ENCODE measurements around the gene ZNF710. TPM values are rescaled to one million over a fixed set of nuclear protein-coding genes. Genes with fewer than 3 reads are reported as not detected.

Gene ZNF710
- total RNA-seq, 2 experiments from 2014 or later = 19.4 to 20.7 TPM

DNA sequence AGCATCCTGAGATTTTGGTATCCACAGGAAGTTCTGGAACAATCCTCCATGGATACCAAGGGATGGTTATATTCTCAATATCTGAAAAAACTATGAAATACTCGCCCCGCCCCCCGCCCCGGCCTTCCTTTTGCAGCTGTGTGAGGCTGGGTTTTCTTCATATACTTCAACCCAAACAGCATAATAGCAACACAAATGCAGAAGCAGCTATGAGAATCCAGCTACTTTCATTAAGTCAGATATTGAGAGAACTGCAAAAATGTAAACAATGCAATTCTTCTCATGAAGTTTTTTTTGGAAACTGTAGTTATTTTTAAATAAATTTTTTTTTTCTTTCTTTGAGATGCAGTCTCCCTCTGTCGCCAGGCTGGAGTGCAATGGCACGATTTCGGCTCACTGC lies 112.0 kb downstream of the ZNF710 start:
- no peak overlapping the region for H3K27ac Mint-ChIP-seq
- no peaks in the 10 kb centered on the region for H3K4me1 Mint-ChIP-seq
- H3K9me3 Mint-ChIP-seq = peaks cover 19% of the 10 kb centered on the region
- CTCF ChIA-PET = interaction anchor here (0.7 to 1.3 kb wide), 2 partner anchors 9 to 14 kb away, joined by 3 read pairs; no protein-coding TSS in a partner anchor
- no peak for DNase-seq
- H3K4me3 Mint-ChIP-seq = no peak overlapping the region
- peaks cover 10% of the 10 kb centered on the region for H3K27me3 Mint-ChIP-seq
- POLR2A ChIA-PET = interaction anchor here (0.9 kb wide), 1 partner anchor 10 kb away, joined by 4 read pairs; the partner anchor contains the start of gene IDH2
- H3K36me3 Mint-ChIP-seq (ENCODE audit: low read depth) = peaks cover 5% of the 10 kb centered on the region

DNA sequence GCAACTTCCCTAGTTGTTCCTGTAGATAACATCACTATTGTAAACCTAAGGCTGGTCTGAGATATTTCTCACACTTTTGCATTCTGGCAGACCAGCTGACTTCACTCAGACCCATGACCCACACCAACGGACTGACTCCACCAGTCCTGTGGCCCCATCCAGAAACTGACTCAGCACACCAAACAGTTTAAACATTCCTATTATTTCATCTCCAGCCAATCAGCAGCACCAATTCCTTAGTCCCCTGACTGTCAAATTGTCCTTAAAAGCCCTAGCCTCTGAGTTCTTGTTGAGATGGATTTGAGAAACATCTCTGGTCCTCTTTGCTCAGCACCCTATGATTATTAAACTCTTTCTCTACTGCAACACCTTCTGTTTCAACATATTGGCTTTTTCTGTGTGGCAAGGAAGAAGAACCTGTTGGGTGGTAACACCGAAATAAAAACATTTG lies 113.4 kb downstream of the ZNF710 start:
- Mint-ChIP-seq H3K36me3 (ENCODE audit: low read depth) (peaks cover 5% of the 10 kb centered on the region), H3K4me3 (no peak overlapping the region), H3K9me3 (peaks cover 19% of the 10 kb centered on the region), H3K4me1 (no peaks in the 10 kb centered on the region), H3K27ac (no peak overlapping the region), H3K27me3 (peaks cover 16% of the 10 kb centered on the region)
- ChIA-PET POLR2A (no interaction called here), CTCF (interaction anchor here (1.3 kb wide), 1 partner anchor 15 kb away, joined by 3 read pairs; no protein-coding TSS in a partner anchor)
- no peak for DNase-seq

DNA sequence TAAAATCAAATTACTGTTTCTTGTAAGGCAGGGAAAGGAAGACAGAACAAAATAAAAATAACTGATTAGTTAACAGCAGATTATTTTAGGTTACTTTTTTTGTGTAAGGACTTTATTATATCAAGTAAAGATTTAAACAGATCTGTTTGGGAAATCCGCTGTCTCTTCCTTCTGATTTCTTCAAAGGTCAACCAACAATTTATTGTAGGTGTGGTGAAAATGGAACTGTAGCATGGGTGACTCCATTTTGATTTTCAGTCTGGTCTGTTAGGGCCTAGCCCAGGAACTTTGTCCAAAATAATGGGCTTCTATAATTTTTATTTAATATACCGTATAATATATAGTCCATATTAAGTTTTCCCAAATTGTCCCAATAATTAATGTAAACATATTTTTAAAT lies 114.7 kb downstream of the ZNF710 start:
- peaks cover 17% of the 10 kb centered on the region for H3K27me3 Mint-ChIP-seq
- ChIA-PET CTCF (interaction anchor here (1.2 kb wide), 1 partner anchor 45 kb away, joined by 4 read pairs; no protein-coding TSS in a partner anchor), POLR2A (interaction anchor here (1.1 kb wide), 1 partner anchor 27 kb away, joined by 3 read pairs; no protein-coding TSS in a partner anchor)
- H3K9me3 Mint-ChIP-seq = peaks cover 19% of the 10 kb centered on the region
- H3K4me1 Mint-ChIP-seq = no peaks in the 10 kb centered on the region
- H3K36me3 Mint-ChIP-seq (ENCODE audit: low read depth) = peaks cover 5% of the 10 kb centered on the region
- DNase-seq = no peak
- no peak overlapping the region for H3K27ac Mint-ChIP-seq
- no peak overlapping the region for H3K4me3 Mint-ChIP-seq

DNA sequence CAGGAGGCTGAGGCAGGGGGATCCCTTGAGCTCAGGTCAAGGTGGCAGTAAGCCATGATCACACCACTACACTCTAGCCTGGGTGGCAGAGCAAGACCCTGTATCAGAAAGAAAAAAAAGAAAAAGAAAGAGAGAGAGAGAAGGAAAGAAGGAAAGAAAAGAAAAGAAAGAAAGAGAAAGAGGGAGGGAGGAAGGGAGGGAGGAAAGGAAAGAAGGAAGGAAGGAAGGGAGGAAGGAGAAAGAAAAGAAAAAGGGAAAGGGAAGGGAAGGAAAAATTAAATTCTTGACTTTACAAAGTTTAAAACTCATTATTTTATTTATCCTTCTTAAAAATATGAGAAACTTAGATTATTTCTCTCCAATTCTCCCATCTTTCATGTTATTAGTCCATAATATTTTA lies 118.2 kb downstream of the ZNF710 start:
- POLR2A ChIA-PET = no interaction called here

DNA sequence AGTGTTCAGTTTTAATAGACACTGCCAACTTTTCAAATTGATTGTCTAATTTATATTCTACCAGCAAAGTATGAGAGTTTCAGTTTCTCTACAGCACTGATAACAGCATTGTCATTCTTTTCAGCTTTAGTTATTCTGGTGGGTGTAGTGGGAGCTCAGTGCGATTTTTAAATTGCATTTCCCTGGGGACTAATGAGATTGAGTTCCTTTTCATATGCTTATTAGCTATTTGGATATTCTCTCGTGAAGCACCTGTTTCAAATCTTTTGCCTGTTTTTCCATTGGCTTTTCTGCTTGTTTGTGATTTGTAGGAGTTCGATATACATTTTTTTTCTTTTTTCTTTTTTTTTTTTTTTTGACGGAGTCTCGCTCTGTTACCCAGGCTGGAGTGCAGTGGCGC lies 120.0 kb downstream of the ZNF710 start:
- H3K27me3 Mint-ChIP-seq = peaks cover 12% of the 10 kb centered on the region
- peaks cover 5% of the 10 kb centered on the region for H3K9me3 Mint-ChIP-seq
- no peak overlapping the region for H3K4me3 Mint-ChIP-seq
- no peaks in the 10 kb centered on the region for H3K36me3 Mint-ChIP-seq (ENCODE audit: low read depth)
- CTCF ChIA-PET = interaction anchor here (0.7 kb wide), 2 partner anchors 18 to 106 kb away, joined by 3 read pairs; no protein-coding TSS in a partner anchor
- POLR2A ChIA-PET = no interaction called here
- no peak overlapping the region for H3K27ac Mint-ChIP-seq
- peaks cover 9% of the 10 kb centered on the region for H3K4me1 Mint-ChIP-seq
- DNase-seq = no peak

More for the DNA sequence above, 118.2 kb downstream of the ZNF710 start:
- no peak for DNase-seq
- H3K4me3 Mint-ChIP-seq = no peak overlapping the region
- peaks cover 16% of the 10 kb centered on the region for H3K27me3 Mint-ChIP-seq
- H3K4me1 Mint-ChIP-seq = no peaks in the 10 kb centered on the region
- peaks cover 13% of the 10 kb centered on the region for H3K9me3 Mint-ChIP-seq
- no peak overlapping the region for H3K27ac Mint-ChIP-seq
- CTCF ChIA-PET = interaction anchor here (1.7 kb wide), 1 partner anchor 24 kb away, joined by 3 read pairs; no protein-coding TSS in a partner anchor
- H3K36me3 Mint-ChIP-seq (ENCODE audit: low read depth) = peaks cover 3% of the 10 kb centered on the region

DNA sequence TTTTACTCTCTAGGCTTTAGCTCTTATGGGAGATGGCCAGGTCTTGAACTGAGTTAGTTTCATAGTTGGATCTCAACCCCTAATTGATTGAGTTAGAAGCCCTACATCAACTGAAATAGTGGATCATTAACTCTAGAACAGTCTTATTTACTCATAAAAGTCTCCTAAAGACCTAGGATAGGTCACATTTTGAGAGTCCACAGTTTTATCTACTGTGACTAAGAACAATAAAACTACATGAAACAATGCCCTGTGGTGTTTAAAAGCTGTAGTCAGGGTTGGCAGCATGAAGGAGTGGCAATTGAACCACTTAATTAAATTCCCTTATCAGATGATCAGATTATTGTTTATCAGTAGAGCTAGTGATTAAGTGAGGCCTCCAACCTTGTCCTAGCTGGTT lies 123.4 kb downstream of the ZNF710 start:
- Mint-ChIP-seq H3K9me3 (no peaks in the 10 kb centered on the region), H3K27ac (no peak overlapping the region), H3K4me1 (peaks cover 10% of the 10 kb centered on the region), H3K4me3 (no peak overlapping the region), H3K27me3 (peaks cover 6% of the 10 kb centered on the region), H3K36me3 (ENCODE audit: low read depth) (no peaks in the 10 kb centered on the region)
- no peak for DNase-seq
- ChIA-PET POLR2A (no interaction called here), CTCF (no interaction called here)

DNA sequence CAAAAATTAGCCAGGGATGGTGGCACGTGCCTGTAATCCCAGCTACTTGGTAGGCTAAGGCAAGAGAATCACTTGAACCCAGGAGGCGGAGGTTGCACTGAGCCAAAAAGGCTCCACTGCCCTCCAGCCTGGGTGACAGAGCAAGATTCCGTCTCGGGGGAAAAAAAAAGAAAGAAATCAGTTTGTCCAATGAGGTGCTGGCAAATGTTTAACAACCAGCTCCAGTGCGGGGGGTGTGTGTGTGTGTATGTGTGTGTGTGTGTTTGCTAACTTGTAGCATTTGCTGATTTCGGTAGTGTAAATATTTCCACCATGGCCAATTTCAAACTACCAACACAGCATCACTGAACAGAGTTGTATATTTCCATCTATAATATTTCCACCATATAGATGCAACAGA lies 124.9 kb downstream of the ZNF710 start:
- no peaks in the 10 kb centered on the region for H3K36me3 Mint-ChIP-seq (ENCODE audit: low read depth)
- no peak overlapping the region for H3K27ac Mint-ChIP-seq
- no peaks in the 10 kb centered on the region for H3K9me3 Mint-ChIP-seq
- CTCF ChIA-PET = no interaction called here
- DNase-seq = no peak
- H3K4me1 Mint-ChIP-seq = peaks cover 13% of the 10 kb centered on the region
- peaks cover 2% of the 10 kb centered on the region for H3K27me3 Mint-ChIP-seq
- POLR2A ChIA-PET = interaction anchor here (0.7 kb wide), 1 partner anchor 83 kb away, joined by 3 read pairs; no protein-coding TSS in a partner anchor
- no peak overlapping the region for H3K4me3 Mint-ChIP-seq

DNA sequence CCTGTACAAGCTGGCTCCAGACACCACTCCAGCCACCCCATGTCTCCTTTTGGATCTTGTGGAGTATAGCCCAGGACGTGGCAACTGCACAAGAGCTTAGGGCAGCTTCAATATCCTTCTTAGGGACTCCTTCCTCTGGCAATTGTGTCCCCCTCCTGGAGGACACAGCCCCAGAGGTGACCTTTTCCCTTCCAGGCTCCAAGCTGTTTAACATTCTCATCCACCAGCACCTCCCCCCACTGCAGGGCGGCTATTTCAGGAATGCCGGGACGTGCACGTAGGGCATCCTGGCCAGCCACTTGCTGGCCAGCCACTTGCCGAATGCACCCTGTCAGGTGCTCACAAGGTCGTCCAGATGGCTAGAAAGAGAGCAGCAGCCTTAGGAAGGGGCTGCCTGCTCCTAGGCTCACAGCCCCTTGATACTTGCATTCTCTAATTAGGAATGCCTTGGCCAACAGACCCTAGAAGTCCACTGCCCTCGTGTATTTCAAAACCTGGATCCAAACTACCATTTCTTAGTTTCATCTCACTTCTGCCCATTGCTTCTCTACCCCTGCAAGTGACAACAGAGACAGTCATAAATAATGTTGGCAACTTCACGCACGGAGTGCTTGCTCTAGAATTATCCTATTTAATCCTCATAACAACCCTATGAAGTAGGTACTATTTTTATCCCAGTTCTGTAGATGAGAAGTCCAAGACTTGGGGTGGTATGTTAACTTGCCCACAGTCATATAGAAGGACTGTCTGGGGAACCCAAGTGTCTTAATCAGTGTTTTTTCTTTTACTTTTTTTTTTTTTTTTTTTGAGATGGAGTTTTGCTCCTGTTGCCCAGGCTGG lies 125.7 kb downstream of the ZNF710 start:
- no peak overlapping the region for H3K27ac Mint-ChIP-seq
- POLR2A ChIA-PET = no interaction called here
- peaks cover 13% of the 10 kb centered on the region for H3K4me1 Mint-ChIP-seq
- no peak overlapping the region for H3K4me3 Mint-ChIP-seq
- CTCF ChIA-PET = no interaction called here
- peaks cover 3% of the 10 kb centered on the region for H3K27me3 Mint-ChIP-seq
- no peaks in the 10 kb centered on the region for H3K9me3 Mint-ChIP-seq
- no peaks in the 10 kb centered on the region for H3K36me3 Mint-ChIP-seq (ENCODE audit: low read depth)
- DNase-seq = no peak

DNA sequence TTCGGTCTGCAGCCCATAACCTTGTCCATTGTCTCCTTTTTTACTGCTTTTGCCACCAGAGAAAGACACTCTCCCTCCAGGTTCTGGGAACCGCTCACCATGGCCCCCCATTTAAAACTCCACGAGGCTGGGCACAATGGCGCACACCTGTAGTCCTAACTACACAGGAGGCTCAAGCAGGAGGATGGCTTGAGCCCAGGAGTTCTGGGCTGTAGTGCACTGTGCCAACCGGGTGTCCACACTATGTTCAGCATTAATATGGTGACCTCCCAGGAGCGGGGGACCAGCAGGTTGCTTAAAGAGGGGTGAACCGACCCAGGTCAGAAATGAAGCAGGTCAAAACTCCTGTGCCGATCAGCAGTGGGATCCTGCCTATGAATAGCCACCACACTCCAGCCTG lies 129.2 kb downstream of the ZNF710 start:
- Mint-ChIP-seq H3K27ac (no peak overlapping the region), H3K36me3 (ENCODE audit: low read depth) (no peaks in the 10 kb centered on the region), H3K27me3 (peaks cover 21% of the 10 kb centered on the region), H3K9me3 (no peaks in the 10 kb centered on the region), H3K4me1 (peaks cover 11% of the 10 kb centered on the region), H3K4me3 (no peak overlapping the region)
- POLR2A ChIA-PET = no interaction called here
- no peak for DNase-seq
- CTCF ChIA-PET = no interaction called here

Other genes starting within 250 kb of the ZNF710 start
- not detected for gene MESP2, start 225.0 kb upstream of the ZNF710 start, total RNA-seq
- gene ANPEP, start 186.5 kb upstream of the ZNF710 start, total RNA-seq = 1 to 10 TPM; 3.7 to 4.0 TPM
- gene AP3S2, start 107.3 kb upstream of the ZNF710 start, total RNA-seq = 10 to 100 TPM; 28.3 to 30.3 TPM
- not detected for gene ARPIN, start 88.4 kb upstream of the ZNF710 start, total RNA-seq
- 100 to 1,000 TPM; 218 to 224 TPM for gene IDH2, start 101.1 kb downstream of the ZNF710 start, total RNA-seq
- 10 to 100 TPM; 29.7 to 29.9 TPM for gene SEMA4B, start 200.0 kb downstream of the ZNF710 start, total RNA-seq
- 100 to 1,000 TPM; 118 to 120 TPM for gene CIB1, start 232.6 kb downstream of the ZNF710 start, total RNA-seq
- gene GDPGP1, start 232.9 kb downstream of the ZNF710 start, total RNA-seq = 10 to 100 TPM; 10.3 to 10.5 TPM
- gene TTLL13, start 248.2 kb downstream of the ZNF710 start, total RNA-seq = under 1 TPM; 0.45 to 0.58 TPM

All from activated CD4-positive, alpha-beta memory T cell treated with anti-CD3 and anti-CD28 coated beads, Interleukin-2, amount 10 ng/mL, durations not matched to agents 7 days and 5 days (primary cell).